Activated naive CD4-positive, alpha-beta T cell treated with anti-CD3 and anti-CD28 coated beads for 36 hours (primary cell): ENCODE results near the gene SPART. TPM values are rescaled to one million over a fixed set of nuclear protein-coding genes. Genes with fewer than 3 reads are reported as not detected.
"Not testable (repeated sequence)": the region's sequence is repeated elsewhere in the genome, so short reads cannot be mapped to it uniquely, and the experiment has no call there.

Experiments used
- CTCF ChIA-PET: fragments of 350-600 bp; sonication (Branson Sonifier 250); formaldehyde crosslinking; loops from one replicate; lab custom pipeline; 2021; ENCODE audit warnings: antibody characterized with exemption; lab: Charles Lee
- DNase-seq: peaks from one replicate; pipeline ENCODE4 v3.0.0-alpha.2; 2020
- H3K27ac Mint-ChIP-seq: one replicate; pipeline ENCODE4 v1.8.0; 2021; ENCODE audit warnings: mild to moderate bottlenecking, mixed read lengths
- H3K27me3 Mint-ChIP-seq: one replicate; pipeline ENCODE4 v1.8.0; 2021; ENCODE audit warnings: low read depth, mixed read lengths
- H3K36me3 Mint-ChIP-seq: one replicate; pipeline ENCODE4 v1.8.0; 2021; ENCODE audit warnings: low read depth, mixed read lengths
- H3K4me1 Mint-ChIP-seq: one replicate; pipeline ENCODE4 v1.8.0; 2021; ENCODE audit warnings: low read depth, mixed read lengths
- H3K4me3 Mint-ChIP-seq: one replicate; pipeline ENCODE4 v1.8.0; 2021; ENCODE audit warnings: mild to moderate bottlenecking, moderate library complexity, mixed read lengths
- H3K9me3 Mint-ChIP-seq: one replicate; pipeline ENCODE4 v1.8.0; 2021; ENCODE audit warnings: mixed read lengths
- intact Hi-C: fragments of 100-400 bp; cut with micrococcal nuclease; formaldehyde crosslinking; loops from one replicate; pipeline ENCODE4 v1.15.1; 2023
- total RNA-seq, 2 experiments: library from RNA; stranded (reverse); gene quantifications; one replicate each; pipeline ENCODE4 v1.2.3, GENCODE V29; 2021

Gene SPART
- total RNA-seq, 2 experiments from 2014 or later: 12.5 to 17.0 TPM

DNA sequence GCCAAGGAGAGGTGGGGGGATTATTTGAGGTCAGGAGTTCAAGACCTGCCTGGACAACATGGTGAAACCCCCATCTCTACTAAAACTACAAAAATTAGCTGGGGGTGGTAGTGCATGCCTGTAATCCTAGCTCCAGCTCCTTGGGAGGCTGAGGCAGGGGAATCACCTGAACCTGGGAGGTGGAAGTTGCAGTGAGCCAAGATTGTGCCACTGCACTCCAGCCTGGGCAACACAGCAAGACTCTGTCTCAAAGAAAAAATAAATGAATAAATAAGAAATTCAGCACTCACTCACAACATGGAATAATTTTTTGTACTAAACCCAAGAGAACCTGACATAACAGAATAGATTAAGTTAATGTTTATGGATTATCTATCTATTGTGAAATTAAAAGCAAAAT is 13.9 kb downstream of the SPART start:
- peaks cover 20% of the 10 kb centered on the region for H3K36me3 Mint-ChIP-seq
- H3K4me3 Mint-ChIP-seq, H3K9me3 Mint-ChIP-seq, DNase-seq, H3K27ac Mint-ChIP-seq, intact Hi-C loops, H3K27me3 Mint-ChIP-seq: not testable (repeated sequence)
- CTCF ChIA-PET: interaction anchor here (1.0 to 1.6 kb wide), 2 partner anchors 49 to 404 kb away, joined by 3 to 5 read pairs; no protein-coding TSS in a partner anchor
- peaks cover 39% of the 10 kb centered on the region for H3K4me1 Mint-ChIP-seq

DNA sequence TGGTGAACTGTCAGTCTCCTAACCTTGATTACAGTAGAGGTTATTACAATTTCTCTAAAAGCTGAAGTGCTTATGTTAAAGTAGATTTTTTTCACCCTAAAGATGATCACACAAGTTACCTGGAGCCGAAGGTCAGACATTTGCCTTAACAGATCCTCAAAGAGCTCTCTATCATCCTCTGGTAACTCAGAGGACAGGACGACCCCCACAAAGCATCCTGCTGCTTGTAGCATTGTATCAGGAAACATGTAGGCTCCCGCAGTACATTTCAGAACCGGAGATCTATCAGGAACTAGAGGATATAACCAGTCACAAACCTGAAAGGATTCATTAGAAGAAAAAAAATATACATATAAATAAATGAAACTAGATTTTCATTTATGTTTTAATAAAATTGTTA is 14.9 kb downstream of the SPART start:
- Mint-ChIP-seq H3K27ac (no peak overlapping the region), H3K9me3 (no peaks in the 10 kb centered on the region), H3K27me3 (no peaks in the 10 kb centered on the region), H3K4me3 (no peak overlapping the region), H3K36me3 (peaks cover 23% of the 10 kb centered on the region), H3K4me1 (peaks cover 29% of the 10 kb centered on the region)
- intact Hi-C loops: no loop called here
- CTCF ChIA-PET: interaction anchor here (1.6 kb wide), 1 partner anchor 405 kb away, joined by 5 read pairs; no protein-coding TSS in a partner anchor
- no peak for DNase-seq

DNA sequence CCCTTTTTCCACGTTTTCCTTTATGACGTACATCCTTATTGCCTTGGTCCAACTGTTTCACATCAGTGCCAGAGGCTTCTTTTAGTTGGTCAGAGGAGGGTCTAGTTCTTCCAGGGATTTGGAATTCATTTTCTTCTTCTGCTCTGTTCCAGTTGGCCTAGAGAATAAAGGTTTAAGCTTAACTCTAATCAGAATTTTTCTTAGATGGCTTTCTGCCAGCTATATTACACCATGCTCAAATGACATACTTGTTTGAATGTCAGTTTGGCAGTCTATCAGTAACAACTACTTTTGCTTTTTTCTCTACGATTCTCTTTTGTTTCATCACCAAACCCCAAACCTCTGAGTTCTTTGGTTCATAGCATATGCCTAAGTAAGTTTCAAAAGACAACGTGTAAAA is 16.8 kb downstream of the SPART start:
- CTCF ChIA-PET: no interaction called here
- Mint-ChIP-seq H3K27me3 (no peaks in the 10 kb centered on the region), H3K4me1 (peaks cover 14% of the 10 kb centered on the region), H3K36me3 (peaks cover 26% of the 10 kb centered on the region), H3K9me3 (no peaks in the 10 kb centered on the region), H3K27ac (no peak overlapping the region), H3K4me3 (no peak overlapping the region)
- no peak for DNase-seq
- intact Hi-C loops: no loop called here

DNA sequence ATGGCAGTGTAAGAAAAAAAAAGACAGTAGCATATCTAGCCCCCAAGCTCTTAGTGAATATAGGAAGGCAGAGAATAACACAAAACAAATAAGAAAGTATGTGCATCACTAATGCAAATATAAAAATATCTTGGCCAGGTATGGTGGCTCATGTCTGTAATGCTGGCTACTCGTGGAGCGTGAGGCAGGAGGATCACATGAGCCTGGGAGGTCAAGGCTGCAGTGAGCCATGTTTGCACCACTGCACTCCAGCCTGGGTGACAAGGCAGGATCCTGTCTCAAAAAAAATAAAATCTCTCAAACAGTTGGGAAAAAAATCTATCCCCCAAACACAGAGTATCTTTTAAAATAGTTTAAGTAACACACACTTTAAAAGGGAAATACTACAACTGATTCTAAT is 17.4 kb downstream of the SPART start:
- intact Hi-C loops: no loop called here
- H3K4me3 Mint-ChIP-seq: no peak overlapping the region
- no peak overlapping the region for H3K27ac Mint-ChIP-seq

DNA sequence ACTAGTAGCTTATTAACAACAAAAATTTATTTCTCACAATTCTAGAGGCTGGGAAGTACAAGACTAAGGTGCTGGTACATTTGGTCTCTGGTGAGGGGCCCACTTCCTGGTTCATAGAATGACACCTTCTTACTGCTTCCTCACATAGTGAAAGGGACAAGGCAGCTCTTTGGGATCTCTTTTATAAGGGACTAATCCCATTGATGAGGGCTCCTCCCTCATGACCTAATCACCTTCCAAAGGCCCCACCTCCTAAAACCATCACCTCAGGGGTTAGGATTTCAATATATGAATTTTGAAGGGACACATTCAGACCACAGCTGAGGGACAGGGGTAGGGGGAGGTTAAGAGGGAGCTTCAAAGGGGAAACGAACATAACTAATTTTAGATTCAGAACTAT is 20.3 kb downstream of the SPART start:
- DNase-seq: no peak
- intact Hi-C loops: no loop called here
- CTCF ChIA-PET: interaction anchor here (1.1 kb wide), 1 partner anchor 11 kb away, joined by 3 read pairs; no protein-coding TSS in a partner anchor
- Mint-ChIP-seq H3K27me3 (no peaks in the 10 kb centered on the region), H3K4me3 (no peak overlapping the region), H3K36me3 (peaks cover 36% of the 10 kb centered on the region), H3K9me3 (no peaks in the 10 kb centered on the region), H3K4me1 (no peaks in the 10 kb centered on the region), H3K27ac (no peak overlapping the region)

More for the DNA sequence above, 17.4 kb downstream of the SPART start:
- Mint-ChIP-seq H3K36me3 (peaks cover 29% of the 10 kb centered on the region), H3K9me3 (no peaks in the 10 kb centered on the region), H3K27me3 (no peaks in the 10 kb centered on the region), H3K4me1 (peaks cover 9% of the 10 kb centered on the region)
- CTCF ChIA-PET: no interaction called here
- DNase-seq: no peak

DNA sequence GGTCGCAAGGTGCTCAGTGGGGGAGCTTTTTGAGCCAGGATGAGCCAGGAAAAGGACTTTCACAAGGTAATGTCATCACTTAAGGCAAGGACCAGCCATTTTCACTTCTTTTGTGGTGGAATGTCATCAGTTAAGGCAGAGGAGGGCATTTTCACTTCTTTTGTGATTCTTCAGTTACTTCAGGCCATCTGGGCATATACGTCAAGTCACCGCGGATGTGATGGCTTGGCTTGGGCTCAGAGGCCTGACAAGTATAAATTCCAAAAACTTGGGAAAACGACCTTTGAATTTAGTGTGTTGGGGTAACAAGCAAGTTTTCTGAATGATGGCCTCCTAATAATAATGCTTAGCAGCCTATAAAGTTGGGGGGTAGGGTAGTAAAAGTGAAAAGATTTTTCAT is 21.3 kb downstream of the SPART start:
- H3K9me3 Mint-ChIP-seq, DNase-seq, H3K4me3 Mint-ChIP-seq, H3K27ac Mint-ChIP-seq, H3K4me1 Mint-ChIP-seq, intact Hi-C loops, H3K27me3 Mint-ChIP-seq: not testable (repeated sequence)
- CTCF ChIA-PET: interaction anchor here (0.6 kb wide), 1 partner anchor 43 kb away, joined by 3 read pairs; no protein-coding TSS in a partner anchor
- H3K36me3 Mint-ChIP-seq: peaks cover 32% of the 10 kb centered on the region

DNA sequence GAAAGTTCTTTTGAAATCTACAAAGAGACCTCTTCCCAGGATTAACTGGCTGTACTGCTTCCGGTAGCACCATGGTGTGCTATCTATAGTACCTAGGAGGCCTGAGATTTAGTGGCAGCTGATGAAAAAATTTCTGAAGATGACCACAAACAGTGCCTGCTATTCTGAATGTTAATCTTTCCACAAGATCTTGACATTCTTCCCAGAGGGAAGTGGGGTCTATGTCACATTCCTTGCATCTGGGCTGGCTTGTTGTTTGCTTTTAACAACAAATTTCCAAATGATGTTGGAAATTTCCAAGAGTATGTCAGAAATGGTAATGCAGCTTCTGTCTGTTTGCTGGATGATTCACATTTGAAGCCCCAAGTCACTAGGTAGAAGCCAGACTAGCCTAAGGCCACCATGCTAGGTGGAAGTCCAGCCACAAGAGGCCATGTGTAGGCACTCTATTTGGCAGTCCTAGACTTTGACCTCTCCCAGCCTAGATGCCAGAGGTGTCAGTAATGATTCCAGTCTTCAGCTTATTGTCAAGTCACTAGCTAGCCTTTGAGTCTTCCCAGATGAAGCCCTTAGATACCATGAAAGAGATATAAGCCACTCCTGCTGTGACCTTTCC is 22.1 kb downstream of the SPART start:
- H3K27ac Mint-ChIP-seq: no peak overlapping the region
- no peak for DNase-seq
- H3K9me3 Mint-ChIP-seq: no peaks in the 10 kb centered on the region
- no peak overlapping the region for H3K4me3 Mint-ChIP-seq
- CTCF ChIA-PET: interaction anchor here (0.6 kb wide), 1 partner anchor 24 kb away, joined by 3 read pairs; no protein-coding TSS in a partner anchor
- peaks cover 32% of the 10 kb centered on the region for H3K36me3 Mint-ChIP-seq
- no peaks in the 10 kb centered on the region for H3K4me1 Mint-ChIP-seq
- no peaks in the 10 kb centered on the region for H3K27me3 Mint-ChIP-seq
- intact Hi-C loops: no loop called here

DNA sequence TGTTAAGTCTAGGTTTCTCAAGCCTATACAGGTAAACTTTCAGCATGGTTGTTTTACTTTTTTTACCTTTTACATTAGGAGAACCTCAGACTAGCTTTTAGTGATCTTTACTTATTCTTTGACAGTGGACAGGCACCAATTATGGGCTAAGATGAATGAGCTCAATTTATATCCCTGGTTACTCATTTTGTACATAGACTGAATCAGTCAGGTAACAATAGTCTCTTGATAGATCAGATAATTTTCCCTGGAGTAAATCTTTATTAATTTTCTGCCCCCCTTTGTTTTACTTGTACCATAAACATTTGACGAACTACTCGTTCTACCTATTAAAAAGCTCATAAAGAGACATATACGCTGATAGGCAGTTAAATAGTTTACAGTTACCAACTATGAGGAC is 22.8 kb downstream of the SPART start:
- CTCF ChIA-PET: interaction anchor here (0.6 kb wide), 1 partner anchor 23 kb away, joined by 3 read pairs; no protein-coding TSS in a partner anchor
- no peaks in the 10 kb centered on the region for H3K27me3 Mint-ChIP-seq
- no peak for DNase-seq
- no peaks in the 10 kb centered on the region for H3K9me3 Mint-ChIP-seq
- no peaks in the 10 kb centered on the region for H3K4me1 Mint-ChIP-seq
- peaks cover 25% of the 10 kb centered on the region for H3K36me3 Mint-ChIP-seq
- intact Hi-C loops: no loop called here
- no peak overlapping the region for H3K27ac Mint-ChIP-seq
- no peak overlapping the region for H3K4me3 Mint-ChIP-seq

DNA sequence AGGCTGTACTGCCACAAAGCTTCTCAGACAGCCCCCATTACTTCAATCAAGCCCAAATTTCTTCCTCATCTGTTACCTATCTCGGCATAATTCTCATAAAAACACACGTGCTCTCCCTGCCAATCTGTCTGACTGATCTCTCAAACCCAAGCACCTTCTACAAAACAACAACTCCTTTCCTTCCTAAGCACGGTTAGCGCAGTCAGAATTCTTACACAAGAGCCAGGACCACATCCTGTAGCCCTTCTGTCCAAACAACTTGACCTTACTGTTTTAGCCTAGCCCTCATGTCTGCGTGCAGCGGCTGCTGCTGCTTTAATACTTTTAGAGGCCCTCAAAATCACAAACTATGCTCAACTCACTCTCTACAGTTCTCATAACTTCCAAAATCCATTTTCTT is 26.4 kb downstream of the SPART start:
- CTCF ChIA-PET, H3K4me3 Mint-ChIP-seq, H3K27ac Mint-ChIP-seq, intact Hi-C loops, H3K27me3 Mint-ChIP-seq, DNase-seq, H3K9me3 Mint-ChIP-seq, H3K4me1 Mint-ChIP-seq: not testable (repeated sequence)
- H3K36me3 Mint-ChIP-seq: peaks cover 31% of the 10 kb centered on the region

DNA sequence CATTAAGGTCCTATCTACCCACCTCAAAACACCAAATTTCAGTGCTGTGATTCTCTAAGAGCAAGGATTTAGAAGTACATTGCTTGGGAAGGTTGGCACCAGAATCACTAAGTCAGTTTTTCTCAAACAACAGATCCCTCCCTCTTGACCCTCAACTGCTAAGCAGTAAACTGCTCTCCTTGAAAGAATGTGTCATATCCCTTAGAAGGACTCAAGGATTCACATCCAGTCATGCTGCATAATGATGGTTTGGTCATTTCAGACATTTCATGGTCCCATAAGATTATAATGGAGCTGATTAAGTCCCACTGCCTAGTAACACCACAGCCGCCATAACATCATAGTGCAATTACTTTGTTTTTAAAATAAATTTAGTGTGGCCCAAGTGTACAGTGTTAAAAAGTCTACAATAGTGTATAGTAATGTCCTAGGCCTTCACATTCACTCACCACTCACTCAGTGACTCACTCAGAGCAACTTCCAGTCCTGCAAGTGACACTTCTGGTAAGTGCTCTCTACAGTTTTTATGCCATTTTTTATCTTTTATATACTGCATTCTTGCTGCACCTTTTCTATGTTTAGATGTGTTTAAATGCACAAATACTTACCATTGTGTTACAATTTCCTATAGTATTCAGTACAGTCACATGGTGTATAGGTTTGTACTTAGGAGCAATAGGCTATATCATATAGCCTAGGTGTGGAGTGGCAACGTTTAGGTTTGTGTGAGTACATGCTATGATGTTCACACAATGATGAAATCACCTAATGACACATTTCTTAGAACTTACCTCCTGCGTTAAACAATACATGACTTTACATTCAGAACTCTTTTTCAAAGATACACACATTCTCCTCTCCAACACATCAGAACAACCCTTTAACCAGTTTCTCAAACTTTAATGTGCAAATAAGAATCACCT is 32.9 kb downstream of the SPART start:
- no peak overlapping the region for H3K27ac Mint-ChIP-seq
- intact Hi-C loops: no loop called here
- H3K9me3 Mint-ChIP-seq: no peaks in the 10 kb centered on the region
- no peak for DNase-seq
- no peaks in the 10 kb centered on the region for H3K27me3 Mint-ChIP-seq
- H3K36me3 Mint-ChIP-seq: peaks cover 51% of the 10 kb centered on the region
- no peak overlapping the region for H3K4me3 Mint-ChIP-seq
- no peaks in the 10 kb centered on the region for H3K4me1 Mint-ChIP-seq
- CTCF ChIA-PET: interaction anchor here (1.2 kb wide), 1 partner anchor 33 kb away, joined by 3 read pairs; the partner anchor contains the start of gene SPART

DNA sequence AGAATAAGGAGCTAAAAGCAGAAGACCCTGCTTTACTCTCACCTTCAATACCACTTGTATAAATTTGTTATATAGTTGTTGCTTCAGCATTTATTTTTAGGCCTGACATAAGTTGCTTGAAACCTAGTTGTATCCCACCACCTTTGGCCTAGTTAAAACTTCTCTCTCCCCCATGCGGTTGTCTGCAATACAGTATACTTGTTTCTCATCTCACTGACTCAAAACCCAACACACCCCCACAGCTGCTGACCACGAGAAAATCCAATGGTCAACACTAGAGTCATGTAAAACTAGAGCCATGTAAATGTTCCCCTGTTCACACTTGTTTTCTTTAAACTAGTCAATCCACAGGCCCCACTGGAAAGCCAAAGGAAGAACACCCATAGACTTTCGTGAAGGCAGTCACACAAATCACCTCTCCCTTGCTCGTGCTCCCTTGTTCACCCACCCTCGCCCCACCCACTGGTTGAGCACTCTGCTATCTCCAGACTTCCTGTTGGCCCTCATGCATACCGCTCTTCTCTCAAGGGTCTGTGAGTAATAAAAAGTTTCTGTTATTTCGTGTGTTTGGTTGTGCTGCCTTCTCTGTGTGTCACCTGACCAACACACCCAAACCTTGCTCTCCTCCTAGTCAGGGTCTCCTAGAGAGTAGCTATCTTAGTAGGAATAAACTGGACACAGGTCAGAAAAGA is 35.6 kb downstream of the SPART start:
- intact Hi-C loops: no loop called here
- Mint-ChIP-seq H3K27me3 (no peaks in the 10 kb centered on the region), H3K9me3 (no peaks in the 10 kb centered on the region), H3K36me3 (peaks cover 39% of the 10 kb centered on the region), H3K27ac (no peak overlapping the region), H3K4me3 (no peak overlapping the region), H3K4me1 (no peaks in the 10 kb centered on the region)
- CTCF ChIA-PET: no interaction called here
- no peak for DNase-seq

DNA sequence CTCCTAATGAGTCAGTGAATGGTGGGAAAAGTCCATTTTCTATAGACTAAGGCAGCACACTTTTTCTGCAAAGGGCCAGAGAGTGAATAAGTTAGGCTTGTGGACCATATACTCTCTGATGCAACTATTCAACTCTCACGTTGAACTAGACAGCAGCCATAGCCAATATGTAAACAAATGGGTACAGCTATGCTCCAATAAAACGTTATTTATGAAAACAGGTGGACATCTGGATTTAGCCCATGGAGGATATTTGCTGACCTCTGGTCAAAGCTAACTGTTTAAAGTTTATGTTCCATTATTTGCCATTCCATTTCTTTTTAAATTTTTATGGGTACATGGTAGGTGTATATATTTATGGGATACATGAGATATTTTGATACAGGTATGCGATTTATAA is 43.9 kb downstream of the SPART start:
- no peak for DNase-seq
- Mint-ChIP-seq H3K36me3 (peaks cover 9% of the 10 kb centered on the region), H3K27me3 (peaks cover 16% of the 10 kb centered on the region), H3K4me3 (no peak overlapping the region), H3K4me1 (peaks cover 10% of the 10 kb centered on the region), H3K27ac (no peak overlapping the region), H3K9me3 (no peaks in the 10 kb centered on the region)
- intact Hi-C loops: no loop called here
- CTCF ChIA-PET: no interaction called here
